T1000 (cell line): ENCODE measurements around the gene PSME2.
A peak's percentile ranks its signal among the peaks of the same experiment; 100 is the strongest.

Source experiments
- DNase-seq: peaks from one replicate; lab custom pipeline; 2025; ENCODE audit warnings: mixed read lengths; lab: John Stamatoyannopoulos, UW

PSME2 gene

GRCh38 chr14:24151404-24152080 is 5.1 kb upstream of the PSME2 start:
- DNase-seq = no peak

- no peak for DNase-seq
Measured at GRCh38 chr14:24150993-24151392, 4.6 kb upstream of the PSME2 start.

GRCh38 chr14:24150567-24150966 is 4.2 kb upstream of the PSME2 start:
- DNase-seq = no peak

DNA sequence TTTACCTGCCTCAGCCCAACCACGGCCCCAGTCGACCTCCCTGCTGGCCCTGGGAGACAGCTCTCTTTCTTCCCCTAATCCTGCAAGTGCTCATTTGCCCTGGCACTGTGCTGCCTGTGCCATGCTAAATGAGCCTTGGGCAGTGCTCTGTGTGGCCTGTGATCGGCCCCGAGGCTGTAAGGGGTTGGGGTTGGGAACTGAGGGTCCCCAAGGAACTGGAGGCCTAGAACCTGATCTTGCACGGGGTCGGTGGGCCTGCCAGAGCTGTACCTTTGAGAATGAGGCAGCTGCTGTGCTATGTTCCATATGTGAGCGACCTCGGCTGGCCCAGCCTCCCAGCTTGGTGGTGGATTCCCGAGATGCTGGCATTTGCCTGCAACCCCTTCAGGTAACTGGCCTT is 3.7 kb upstream of the PSME2 start:
- DNase-seq = no peak

GRCh38 chr14:24149302-24149969 is 3.0 kb upstream of the PSME2 start:
- no peak for DNase-seq

DNA sequence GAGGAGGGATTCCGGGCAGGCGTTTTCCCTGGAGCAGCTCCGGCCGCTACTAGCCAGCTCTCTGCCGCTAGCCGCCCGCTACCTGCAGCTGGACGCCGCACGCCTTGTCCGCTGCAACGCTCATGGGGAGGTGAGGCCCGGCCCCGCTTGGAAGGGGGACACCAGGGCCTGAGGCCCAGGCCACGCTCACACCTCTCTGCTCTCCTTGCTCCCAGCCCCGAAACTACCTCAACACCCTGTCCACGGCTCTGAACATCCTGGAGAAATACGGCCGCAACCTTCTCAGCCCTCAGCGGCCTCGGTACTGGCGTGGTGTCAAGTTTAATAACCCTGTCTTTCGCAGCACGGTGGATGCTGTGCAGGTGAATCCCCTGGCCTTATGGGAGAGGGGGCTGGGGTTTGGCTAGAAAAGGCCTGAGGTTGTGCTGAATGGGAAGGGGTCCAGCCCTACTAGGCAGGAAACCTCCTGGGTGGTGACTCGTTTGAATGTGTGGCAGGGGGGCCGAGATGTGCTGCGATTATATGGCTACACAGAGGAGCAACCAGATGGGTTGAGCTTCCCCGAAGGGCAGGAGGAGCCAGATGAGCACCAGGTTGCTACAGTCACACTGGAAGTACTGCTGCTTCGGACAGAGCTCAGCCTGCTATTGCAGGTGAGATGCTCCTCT is 1.5 kb upstream of the PSME2 start:
- no peak for DNase-seq

- peak; percentile 91 for DNase-seq
Measured at GRCh38 chr14:24146978-24147760, 759 bp upstream of the PSME2 start, which contains the start of gene RNF31. Gene RNF31 (plus strand): TSS chr14:24147498. CDS start chr14:24147699, 201 bp downstream.

GRCh38 chr14:24145690-24146452 is 539 bp downstream of the PSME2 start:
- DNase-seq = no peak

DNA sequence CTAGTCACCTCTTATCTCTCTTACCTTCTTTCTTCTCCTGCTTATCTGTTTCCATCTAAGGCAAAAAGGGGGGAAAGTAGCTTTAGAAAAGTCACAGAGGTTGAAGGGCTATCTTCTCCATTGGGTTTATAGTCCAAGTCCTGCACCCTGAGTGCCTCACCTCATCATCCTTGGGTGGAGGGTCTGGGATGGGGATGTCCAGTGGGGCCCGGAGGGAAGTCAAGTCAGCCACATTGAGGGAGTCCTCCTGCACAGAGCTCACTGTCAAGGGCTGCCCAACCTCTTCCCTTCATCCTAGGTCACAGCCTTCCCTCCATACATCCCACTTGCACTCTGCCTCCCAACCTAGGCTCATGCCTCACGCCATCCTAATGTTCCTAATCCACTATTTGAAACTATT is 1.2 kb downstream of the PSME2 start:
- DNase-seq = no peak

- no peak for DNase-seq
Measured at GRCh38 chr14:24144451-24144850, 2.0 kb downstream of the PSME2 start.

- no peak for DNase-seq
Measured at GRCh38 chr14:24143511-24143910, 2.9 kb downstream of the PSME2 start.

- peak; percentile 97 for DNase-seq
Measured at GRCh38 chr14:24141097-24141880, 5.1 kb downstream of the PSME2 start, which contains the start of gene EMC9. Gene EMC9 (minus strand): TSS chr14:24141591. CDS start chr14:24141304, 287 bp downstream.

DNA sequence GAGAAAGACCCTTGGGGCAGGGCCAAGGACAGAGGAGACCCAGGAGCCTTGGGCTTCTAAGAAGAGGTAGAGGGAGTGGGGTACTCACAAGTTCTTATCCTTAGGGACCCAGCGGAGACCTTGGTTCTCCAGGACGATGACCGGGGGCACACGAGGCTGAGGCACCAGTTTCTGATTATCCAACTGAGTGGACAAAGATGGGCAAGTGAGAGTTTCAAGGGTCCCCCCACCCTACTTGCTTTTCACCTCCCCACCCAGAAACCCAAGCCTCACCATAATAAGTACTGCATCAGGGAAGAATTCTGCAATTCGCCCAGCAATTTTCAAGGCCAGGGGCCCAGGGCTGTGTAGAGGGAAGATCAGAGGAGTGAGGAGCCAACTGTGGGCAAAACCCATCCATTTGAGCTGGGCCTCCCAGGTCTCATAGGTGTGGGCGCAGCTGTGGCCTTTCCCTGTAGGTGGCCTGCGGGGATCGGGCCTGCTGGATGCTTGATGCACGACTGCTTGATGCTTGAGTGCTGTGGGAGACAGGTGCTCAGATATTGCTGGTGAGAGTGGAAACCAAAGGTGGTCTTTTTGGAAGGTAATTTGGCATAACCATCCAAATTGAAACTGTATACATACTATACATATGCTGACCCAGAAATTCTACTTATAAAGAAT is 7.0 kb downstream of the PSME2 start:
- no peak for DNase-seq

- DNase-seq = no peak
Measured at GRCh38 chr14:24138396-24139271, 7.8 kb downstream of the PSME2 start.

- DNase-seq = no peak
Measured at GRCh38 chr14:24137529-24138395, 8.6 kb downstream of the PSME2 start.

- no peak for DNase-seq
Measured at GRCh38 chr14:24136684-24137528, 9.5 kb downstream of the PSME2 start.
